GM12872 (cell line): ENCODE results near the gene SHTN1.

ENCODE experiments used
- CTCF ChIP-seq: IDR thresholded peaks from 3 replicates; pipeline ENCODE4 v1.5.1; 2011; ENCODE audit warnings: low read depth, mild to moderate bottlenecking, low read length, moderate library complexity; ENCODE audit not compliant: insufficient read depth

The SHTN1 gene

GRCh38 chr10:116972131-116972530 lies 32.9 kb downstream of the SHTN1 start:
- no peak for TF ChIP-seq CTCF

GRCh38 chr10:116970050-116970449 lies 34.9 kb downstream of the SHTN1 start:
- TF ChIP-seq CTCF: no peak

GRCh38 chr10:116968331-116968730 lies 36.7 kb downstream of the SHTN1 start:
- no peak for TF ChIP-seq CTCF

- TF ChIP-seq CTCF: no peak
Observed at GRCh38 chr10:116961406-116962251, 43.4 kb downstream of the SHTN1 start.

GRCh38 chr10:116960066-116960776 lies 44.8 kb downstream of the SHTN1 start:
- no peak for TF ChIP-seq CTCF

GRCh38 chr10:116952729-116953128 lies 52.3 kb downstream of the SHTN1 start:
- TF ChIP-seq CTCF: no peak

GRCh38 chr10:116948530-116948870 lies 56.5 kb downstream of the SHTN1 start:
- TF ChIP-seq CTCF: no peak
